SU-DHL-6 (cell line): ENCODE data around the gene BIRC5.

Experiments used
- CTCF ChIP-seq: fragments of 200-600 bp; sonication (generic); IDR thresholded peaks from one replicate; pipeline ENCODE4 v1.5.1; 2017; ENCODE audit warnings: antibody characterized with exemption, mild to moderate bottlenecking, low read length, moderate library complexity; ENCODE audit not compliant: insufficient read depth, poor library complexity, severe bottlenecking
- EZH2phosphoT487 ChIP-seq: fragments of 200-600 bp; sonication (generic), shearing (Covaris generic); conservative IDR thresholded peaks from 2 replicates; pipeline ENCODE4 v1.6.1; 2018; ENCODE audit warnings: mild to moderate bottlenecking, antibody characterized with exemption, low read length, moderate library complexity, mixed read lengths

- TF ChIP-seq CTCF (no peak), EZH2phosphoT487 (no peak)
Measured at GRCh38 chr17:78185981-78186691, 27.9 kb upstream of the BIRC5 start.
